ENCODE data around the gene FAR1. TPM values are rescaled to one million over a fixed set of nuclear protein-coding genes. Genes with fewer than 3 reads are reported as not detected.
"Not testable (repeated sequence)": the region's sequence is repeated elsewhere in the genome, so short reads cannot be mapped to it uniquely, and the experiment has no call there.

The FAR1 gene
- total RNA-seq, 2 donors from 2014 or later, result 99.5 to 103 TPM

DNA sequence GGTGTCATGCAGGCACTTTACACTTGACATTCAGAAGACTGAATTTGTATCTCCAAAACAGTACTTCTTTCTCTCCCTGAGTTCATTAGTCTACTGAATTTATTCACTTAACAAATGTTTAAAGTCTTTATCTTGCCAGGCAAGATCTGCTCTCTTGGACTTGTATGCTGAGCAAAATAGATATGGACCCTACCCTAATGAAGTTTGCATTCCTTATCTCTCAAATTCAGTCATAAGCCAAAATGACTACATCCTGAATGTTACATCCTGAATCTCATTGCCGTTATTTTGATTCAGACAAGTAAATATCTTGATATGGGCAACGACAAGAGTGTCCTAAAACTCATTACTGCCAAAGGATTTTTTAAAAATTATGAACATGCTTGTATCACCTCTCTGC, 29.7 kb downstream of the FAR1 start:
- intact Hi-C loops (cut with DNase I, micrococcal nuclease), result no loop called here
- DNase-seq (no peak), ATAC-seq (no peak)

DNA sequence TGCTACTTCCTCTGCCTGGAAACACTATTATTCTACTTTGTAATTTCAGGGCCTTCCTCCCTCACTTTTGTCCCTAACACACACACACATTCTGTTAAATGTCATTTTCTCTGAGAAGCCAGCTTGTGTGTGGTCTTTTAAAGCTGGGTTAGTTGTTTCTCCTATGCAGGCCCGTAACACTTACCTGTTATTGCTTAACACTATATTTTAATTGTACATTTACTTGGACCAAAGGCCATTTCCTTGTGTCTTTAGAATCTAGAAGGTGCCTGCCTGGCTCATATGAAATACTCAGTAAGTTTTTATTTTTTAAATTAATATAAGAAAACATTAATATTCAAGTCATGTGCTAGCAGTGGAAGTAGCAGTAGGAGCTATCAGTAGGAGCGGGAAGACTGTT, 30.6 kb downstream of the FAR1 start:
- ATAC-seq (peak; percentile 80), DNase-seq (no peak)

DNA sequence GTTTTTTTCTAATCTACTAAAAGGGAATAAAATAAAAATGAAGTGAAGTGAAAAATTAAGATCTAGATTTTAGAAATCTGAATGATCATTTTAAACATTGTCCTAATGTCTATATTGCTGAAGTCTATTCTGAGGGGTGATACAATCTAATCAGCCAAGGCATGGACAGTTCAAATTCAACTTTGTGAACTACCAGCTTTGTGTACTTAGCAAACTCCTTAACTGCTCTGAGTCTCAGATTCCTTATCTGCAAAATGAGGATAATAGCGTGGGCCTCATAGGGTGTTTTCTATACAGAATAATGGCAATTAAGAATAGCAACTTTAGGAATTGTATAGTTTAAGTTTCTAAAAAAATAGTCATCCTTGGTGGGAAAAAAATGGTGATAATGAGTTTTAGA, 31.4 kb downstream of the FAR1 start:
- intact Hi-C loops (cut with DNase I, micrococcal nuclease), result no loop called here
- DNase-seq (no peak), ATAC-seq (peak; percentile 44)

More for the DNA sequence above, 30.6 kb downstream of the FAR1 start:
- intact Hi-C loops (cut with DNase I, micrococcal nuclease), result no loop called here

DNA sequence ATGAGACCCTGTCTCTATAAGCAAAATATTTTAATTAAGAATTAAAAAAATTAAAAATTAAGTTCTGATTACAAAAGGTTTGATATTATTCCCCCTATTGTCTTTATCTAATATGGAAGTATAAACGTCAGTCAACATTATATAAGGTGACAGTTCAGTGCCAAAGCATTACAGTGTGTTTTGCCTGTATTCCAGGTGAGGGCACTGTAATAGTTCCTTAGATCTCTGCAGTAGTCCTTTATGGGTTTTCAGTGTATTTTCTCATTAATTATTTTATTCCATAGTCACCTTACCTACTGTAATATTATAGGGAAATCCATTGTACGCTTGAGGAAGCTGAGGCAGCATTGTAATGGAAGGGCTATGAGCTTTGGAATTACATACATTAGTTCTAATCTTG, 33.0 kb downstream of the FAR1 start:
- ATAC-seq, result peak; percentile 37
- no peak for DNase-seq
- intact Hi-C loops (cut with DNase I, micrococcal nuclease), result no loop called here

DNA sequence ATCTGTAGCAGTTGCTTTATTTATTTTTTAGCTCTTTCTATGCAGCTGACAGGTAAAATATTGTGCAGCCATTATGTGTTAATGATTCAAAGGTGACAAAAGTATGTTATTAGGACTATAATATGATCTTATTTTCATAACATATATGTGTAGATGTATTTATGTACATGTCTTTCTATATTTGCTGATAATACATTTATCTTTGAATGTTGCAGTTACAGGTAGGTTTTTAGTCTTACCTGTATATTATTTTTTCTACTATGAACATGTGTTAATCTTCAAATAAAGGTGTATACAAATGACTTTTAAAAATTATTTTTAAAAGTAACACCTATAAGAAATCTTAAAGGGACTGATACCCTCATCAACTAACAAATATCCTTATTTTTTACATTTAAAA, 33.6 kb downstream of the FAR1 start:
- no peak for DNase-seq
- intact Hi-C loops (cut with DNase I, micrococcal nuclease), result no loop called here
- ATAC-seq, result no peak

DNA sequence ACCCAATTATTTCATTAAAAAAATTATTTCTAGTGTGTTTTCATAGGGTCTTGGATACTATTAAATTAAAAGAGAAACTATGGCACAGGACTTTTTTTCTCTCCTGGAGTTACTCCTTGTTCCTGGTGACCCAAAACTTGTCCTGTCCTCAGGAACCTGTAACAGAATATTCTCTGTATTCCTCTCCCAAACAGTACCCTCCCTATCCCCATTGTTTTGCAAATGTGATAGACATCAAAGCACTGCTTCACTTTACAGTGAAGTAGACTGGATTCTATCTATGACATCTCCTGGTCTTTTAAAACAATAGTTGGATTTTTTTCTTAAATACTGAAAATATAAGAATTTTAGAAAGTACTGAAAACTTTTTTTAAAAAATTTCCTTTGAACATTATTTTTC, 37.2 kb downstream of the FAR1 start:
- intact Hi-C loops (cut with DNase I, micrococcal nuclease), result no loop called here
- DNase-seq (no peak), ATAC-seq (no peak)

DNA sequence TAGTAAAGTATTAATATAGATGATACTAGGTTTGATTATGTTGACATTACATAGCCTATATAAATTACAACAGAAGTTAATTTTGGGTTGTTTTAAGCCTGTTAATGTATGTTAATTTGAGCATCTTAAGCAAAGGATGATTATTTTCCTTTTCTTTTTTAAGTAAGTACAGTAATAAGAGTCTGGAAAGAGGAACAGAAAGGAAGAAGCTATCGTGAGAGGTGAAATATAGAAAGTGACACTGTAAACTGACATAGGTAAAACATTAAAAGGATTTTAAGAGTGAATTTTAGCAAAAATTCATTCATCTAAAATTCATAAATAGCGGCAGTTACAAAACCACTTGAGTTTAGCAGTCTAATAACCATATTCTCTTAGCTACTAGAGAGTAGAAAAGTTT, 45.5 kb downstream of the FAR1 start:
- no peak for DNase-seq
- intact Hi-C loops (cut with DNase I, micrococcal nuclease), result no loop called here
- ATAC-seq, result no peak

DNA sequence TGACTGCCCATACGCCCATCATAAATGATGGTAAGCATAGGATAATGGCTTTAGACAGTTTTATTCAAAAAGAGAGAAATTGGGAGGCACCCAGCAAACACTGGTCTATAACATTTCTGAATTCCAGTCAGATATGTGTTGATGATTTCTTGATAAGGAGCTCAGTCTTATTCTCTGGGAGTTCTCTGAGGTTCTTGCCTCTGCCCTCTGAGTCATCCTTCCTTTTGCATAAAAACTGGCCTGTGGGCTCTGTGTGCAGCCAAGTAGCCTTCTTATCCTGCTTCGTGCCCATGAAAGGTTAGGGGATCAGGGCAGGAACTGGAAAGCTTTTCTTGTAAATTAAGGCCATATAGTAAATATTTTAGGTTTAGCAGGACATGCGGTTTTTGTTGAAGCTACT, 48.9 kb downstream of the FAR1 start:
- ATAC-seq (no peak), DNase-seq (no peak)
- intact Hi-C loops (cut with DNase I, micrococcal nuclease), result no loop called here

DNA sequence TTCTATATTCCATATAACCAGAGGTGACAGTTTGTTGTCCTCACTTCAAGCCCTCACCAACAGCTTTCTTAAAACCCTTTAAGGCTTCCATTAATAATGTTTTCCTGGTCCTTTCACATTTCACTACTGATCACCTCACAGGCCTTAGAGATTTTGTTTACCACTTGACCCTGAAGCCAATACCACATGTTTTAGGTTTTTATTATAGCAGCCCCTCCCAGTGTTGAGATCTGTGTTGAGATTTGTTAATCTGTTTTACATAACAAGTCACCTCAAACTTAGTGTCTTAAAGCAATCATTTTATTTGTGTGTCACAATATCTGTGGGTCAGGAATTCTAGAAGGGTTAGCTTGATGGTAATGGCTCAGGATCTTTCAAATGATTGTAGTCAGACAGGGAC, 49.9 kb downstream of the FAR1 start:
- no peak for ATAC-seq
- intact Hi-C loops (cut with DNase I, micrococcal nuclease), result no loop called here

DNA sequence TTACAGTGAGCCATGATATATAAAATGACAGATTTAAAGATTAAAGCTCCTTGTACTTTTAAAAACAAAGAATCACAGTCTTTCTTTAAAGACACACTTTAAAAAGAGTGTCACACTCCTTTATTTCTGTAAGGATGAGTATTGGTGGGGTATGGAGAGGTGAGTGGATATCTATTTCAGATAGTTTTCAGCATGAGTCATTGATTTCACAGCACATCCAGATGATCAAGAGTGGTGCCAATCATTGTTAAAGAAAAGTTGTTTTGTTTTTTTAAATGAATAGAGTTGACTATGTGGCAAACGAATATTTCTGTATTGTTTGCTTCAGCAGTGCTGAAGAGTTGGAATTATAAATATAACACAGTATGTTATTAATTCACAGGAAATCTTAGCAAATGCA, 52.5 kb downstream of the FAR1 start:
- ATAC-seq, result no peak
- intact Hi-C loops (cut with DNase I, micrococcal nuclease), result no loop called here
- DNase-seq, result no peak

More for the DNA sequence above, 49.9 kb downstream of the FAR1 start:
- DNase-seq, result no peak

DNA sequence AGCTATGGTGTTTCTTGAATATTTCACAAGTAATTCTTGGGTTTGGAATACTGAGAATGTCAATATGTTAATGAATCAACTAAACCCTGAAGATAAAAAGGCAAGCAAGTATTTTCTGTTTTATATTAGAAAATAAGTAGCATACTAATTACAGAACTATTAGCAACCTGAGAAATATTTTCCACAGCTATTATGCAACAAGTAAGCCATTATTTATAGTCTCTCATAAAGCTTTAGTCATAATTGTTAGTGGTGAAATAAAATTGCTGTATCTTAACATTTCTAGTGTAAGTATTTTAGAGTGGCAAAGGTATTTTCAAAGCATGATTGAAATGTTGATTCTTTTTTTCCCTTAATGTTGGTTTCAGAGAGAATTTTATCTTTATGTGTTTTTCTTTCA, 53.3 kb downstream of the FAR1 start:
- DNase-seq (no peak), ATAC-seq (no peak)
- intact Hi-C loops (cut with DNase I, micrococcal nuclease), result no loop called here

DNA sequence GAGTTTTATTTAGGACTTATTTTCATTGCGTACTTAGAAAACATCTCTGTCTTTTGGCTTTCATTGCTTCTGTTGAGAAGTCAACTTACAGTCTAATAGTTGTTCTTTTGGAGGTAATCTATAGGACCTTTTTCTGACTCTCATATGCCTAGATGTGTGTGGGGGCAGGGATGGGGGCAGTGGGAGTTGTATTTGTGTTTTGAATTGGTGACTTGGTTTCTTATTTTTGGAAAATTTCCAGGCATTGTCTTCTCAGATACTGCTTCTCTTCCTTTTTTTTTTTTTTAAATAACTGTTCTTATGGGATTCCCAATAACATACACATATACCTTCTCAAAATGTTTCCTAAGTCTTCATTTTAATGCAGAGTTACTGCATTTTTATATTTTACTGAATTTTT, 58.0 kb downstream of the FAR1 start:
- DNase-seq, result no peak
- intact Hi-C loops (cut with DNase I, micrococcal nuclease), result no loop called here
- no peak for ATAC-seq

DNA sequence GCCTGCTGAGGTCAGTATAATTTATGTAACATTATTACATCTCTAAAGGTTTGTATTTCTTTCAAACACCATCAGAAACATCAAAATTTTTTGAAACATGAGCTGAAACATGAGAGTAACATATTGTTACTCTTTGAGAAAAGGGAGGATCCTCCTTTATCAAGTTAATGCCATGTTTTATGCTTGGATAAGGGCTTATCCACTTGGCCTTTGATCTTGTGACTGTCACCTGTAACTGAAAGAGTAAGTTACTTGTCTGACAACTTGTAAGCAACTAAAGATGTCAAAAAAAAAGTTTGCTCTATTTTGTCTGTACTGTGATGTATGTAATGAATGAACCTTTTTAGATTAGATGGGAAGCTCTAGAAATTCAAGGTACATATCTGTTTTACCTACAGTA, 59.6 kb downstream of the FAR1 start:
- DNase-seq (no peak), ATAC-seq (no peak)
- intact Hi-C loops (cut with DNase I, micrococcal nuclease), result no loop called here

DNA sequence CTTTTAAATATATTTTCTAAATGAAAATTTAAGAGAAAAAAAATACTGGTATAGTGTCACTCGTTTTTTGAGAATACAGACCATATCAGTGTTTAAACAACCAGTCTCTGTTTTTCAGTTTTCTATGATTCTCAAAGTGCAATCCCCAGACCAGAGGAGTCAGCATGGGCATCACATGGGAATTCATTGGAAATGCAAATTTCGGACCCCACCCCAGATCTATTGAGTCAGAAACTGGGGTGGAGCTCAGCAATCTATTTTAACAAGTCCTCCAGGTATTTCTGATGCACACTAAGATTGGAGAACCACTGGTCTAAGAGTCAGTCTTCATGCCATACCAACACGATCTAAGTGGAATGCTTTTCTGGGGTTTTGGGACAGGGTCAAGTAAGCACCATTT, 66.1 kb downstream of the FAR1 start:
- DNase-seq (no peak), ATAC-seq (no peak)
- intact Hi-C loops (cut with DNase I, micrococcal nuclease), result no loop called here

DNA sequence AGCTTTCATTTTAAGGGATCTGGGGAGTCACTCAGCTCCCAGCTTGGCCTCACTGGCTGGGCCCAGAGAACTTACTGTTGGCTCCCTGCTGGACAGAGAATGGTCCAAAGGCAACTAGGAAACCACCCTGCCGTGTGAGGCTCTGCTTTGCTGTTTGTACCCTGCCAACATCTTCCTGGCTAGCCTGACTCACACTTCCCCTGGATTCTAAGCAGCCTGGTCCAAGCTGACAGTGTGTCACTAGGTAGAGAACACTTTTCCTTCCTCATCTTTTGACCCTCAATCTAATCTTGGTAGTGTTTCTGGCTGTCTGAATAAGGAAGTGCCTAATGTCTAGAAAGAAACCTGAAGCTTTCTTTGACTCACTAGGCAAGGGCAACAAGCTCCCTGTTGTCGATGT, 76.7 kb downstream of the FAR1 start:
- no peak for DNase-seq
- no peak for ATAC-seq
- intact Hi-C loops (cut with DNase I, micrococcal nuclease), result no loop called here

DNA sequence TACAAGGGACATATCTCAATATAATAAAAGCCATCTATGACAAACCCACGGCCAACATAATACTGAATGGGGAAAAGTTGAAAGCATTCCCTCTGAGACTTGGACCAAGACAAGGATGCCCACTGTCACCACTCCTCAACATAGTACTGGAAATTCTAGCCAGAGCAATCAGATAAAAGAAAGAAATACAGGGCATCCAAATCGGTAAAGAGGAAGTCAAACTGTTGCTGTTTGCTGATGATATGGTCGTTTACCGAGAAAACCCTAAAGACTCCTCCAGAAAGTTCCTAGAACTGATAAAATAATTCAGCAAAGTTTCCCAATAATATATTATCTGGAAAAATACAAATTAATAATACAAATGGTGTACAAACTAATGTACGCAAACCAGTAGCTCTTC, 84.8 kb downstream of the FAR1 start:
- DNase-seq; ATAC-seq; intact Hi-C loops (cut with DNase I, micrococcal nuclease): not testable (repeated sequence)

DNA sequence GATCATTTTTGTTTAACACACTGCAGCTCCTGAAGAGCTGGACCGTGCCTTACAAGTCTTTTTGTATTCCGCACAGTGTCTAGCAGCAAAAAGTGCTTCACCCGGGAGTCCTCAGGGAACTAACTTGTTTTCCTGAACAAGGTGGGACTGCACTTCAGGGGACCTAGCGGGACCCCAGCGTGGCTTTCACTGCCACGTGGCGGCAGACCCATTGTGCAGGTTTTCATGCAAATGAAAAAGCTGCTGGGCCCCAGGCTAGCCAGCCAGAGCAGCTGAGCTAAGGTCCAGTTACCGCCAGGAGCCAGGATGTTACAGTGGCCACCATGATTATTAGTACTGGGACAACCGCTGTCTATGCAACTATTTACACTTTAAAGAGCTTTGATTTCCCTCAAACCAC, 90.6 kb downstream of the FAR1 start:
- intact Hi-C loops (cut with DNase I, micrococcal nuclease), result no loop called here
- no peak for DNase-seq

DNA sequence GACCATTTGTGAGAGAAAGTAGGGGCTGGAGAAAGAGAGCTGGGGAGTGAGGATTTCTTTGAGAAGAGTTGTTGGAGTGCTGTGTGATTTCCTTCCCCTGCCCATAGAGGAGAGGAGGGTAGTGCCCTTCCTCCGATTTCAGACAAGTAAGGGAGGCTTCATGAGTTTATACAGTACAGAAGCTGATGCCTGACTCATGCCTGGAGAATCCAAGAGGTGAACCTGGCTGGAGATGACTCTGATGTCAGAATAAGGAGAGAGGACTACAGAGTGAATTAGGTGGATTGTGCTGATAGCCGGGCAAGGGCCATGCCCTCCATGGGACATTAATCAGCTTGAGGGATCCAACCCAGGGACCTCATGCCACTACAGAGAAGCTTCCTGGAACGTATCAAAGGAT, 91.6 kb downstream of the FAR1 start:
- DNase-seq, result no peak
- no peak for ATAC-seq
- intact Hi-C loops (cut with DNase I, micrococcal nuclease), result no loop called here

More for the DNA sequence above, 90.6 kb downstream of the FAR1 start:
- no peak for ATAC-seq

DNA sequence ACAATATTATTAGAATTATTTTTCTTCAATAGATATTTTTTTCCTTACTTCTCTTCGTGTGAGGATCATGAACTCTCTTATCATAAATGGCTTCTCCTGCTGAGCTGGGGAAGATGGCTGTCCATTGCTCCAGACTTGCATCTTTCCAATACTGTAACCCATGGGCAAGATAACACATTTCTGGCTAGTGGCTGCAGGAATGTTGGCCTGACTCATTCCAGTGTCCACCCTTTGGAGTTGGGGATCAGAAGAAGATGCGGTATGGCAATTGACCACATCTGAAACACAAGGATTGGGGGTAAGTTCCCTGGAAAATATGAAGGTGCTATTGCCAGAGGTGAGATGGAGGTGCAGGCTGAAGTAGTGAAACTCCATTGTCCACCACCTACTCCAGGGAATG, 92.8 kb downstream of the FAR1 start:
- intact Hi-C loops (cut with DNase I, micrococcal nuclease), result no loop called here
- DNase-seq, result no peak
- no peak for ATAC-seq

DNA sequence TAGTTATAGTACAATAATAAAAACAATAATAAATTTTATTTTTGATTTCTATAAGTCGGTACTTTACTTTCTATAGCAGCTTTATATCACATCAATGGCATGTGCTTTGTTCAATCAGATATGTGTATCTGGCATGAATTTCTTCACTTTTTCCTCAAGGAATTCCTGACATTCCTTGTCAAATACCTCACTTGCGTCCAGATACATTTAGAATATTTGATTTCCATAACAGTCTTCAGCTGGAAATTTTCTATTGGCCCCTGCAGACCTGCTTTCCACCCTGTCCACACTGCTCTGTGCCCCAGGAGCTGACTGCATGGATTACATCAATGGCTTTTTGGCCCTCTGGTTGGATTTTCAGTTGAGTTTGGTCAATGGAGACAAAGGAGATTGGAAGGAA, 93.2 kb downstream of the FAR1 start:
- intact Hi-C loops (cut with DNase I, micrococcal nuclease), result no loop called here
- ATAC-seq (no peak), DNase-seq (no peak)

DNA sequence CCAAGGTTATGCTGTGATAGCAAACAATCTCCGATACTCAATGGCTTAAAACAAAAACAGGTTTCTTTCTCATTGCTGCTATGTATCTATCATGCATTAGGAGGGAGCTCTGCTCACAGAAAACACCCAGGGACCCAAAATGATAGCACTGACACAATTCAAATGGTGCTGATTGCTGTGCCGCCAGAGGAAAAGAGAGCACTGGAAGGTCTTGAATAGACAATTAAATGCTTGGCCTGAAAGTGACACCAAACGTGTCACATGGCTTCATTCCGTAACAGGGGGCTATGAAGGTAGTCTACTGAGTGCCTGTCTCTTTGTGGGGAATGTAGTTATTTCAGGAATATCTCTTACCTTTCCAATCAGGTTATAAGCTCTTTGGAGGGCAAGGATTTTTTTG, 94.2 kb downstream of the FAR1 start:
- intact Hi-C loops (cut with DNase I, micrococcal nuclease), result no loop called here
- ATAC-seq, result no peak
- DNase-seq, result no peak

DNA sequence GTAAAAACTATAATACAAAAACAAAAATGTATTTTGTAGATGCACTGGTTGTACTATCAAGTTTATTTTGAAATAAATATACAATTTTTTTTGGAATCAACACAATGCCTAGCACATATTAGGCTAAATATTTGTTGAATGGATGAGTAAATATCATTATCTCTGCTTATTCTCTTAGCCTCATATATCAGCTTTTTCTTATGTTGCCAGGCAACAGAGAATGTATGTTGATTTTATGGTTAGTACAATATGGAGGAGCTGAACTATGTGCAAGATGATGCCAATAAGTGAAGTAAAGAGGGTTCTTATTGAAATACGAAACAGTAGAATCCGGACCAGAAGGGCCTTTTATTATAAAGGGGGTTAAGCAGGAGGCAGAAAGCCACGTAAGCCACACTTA, 94.9 kb downstream of the FAR1 start:
- ATAC-seq (no peak), DNase-seq (no peak)
- intact Hi-C loops (cut with DNase I, micrococcal nuclease), result no loop called here
